Cardiac muscle cell (in vitro differentiated cells and primary cell): ENCODE measurements around the gene CCDC88B. TPM values are rescaled to one million over a fixed set of nuclear protein-coding genes. Genes with fewer than 3 reads are reported as not detected.

Experiments
- DNase-seq, 2 donors: peaks; one replicate each; pipeline versions ENCODE4 v3.0.0 to v3.0.0-alpha.2; 2010 to 2017; ENCODE audit warnings: low read depth in 1 of 2, low spot score in 1 of 2
- H3K27ac ChIP-seq: fragments of 200-600 bp; sonication (generic); 2 replicates; pipeline ENCODE4 v1.5.1; 2016
- H3K27me3 ChIP-seq: fragments of 200-600 bp; sonication (generic); 2 replicates; pipeline ENCODE4 v1.6.0; 2016; ENCODE audit warnings: control low read depth
- H3K36me3 ChIP-seq: fragments of 200-600 bp; sonication (generic); 2 replicates; pipeline ENCODE4 v1.5.1; 2016; ENCODE audit warnings: control low read depth
- H3K4me1 ChIP-seq: fragments of 200-600 bp; sonication (generic); 2 replicates; pipeline ENCODE4 v1.8.1; 2017; ENCODE audit warnings: low read depth, mild to moderate bottlenecking, mixed run types
- H3K4me3 ChIP-seq: fragments of 200-600 bp; sonication (generic); 2 replicates; pipeline ENCODE4 v1.5.1; 2016; ENCODE audit warnings: mild to moderate bottlenecking
- H3K9me3 ChIP-seq: fragments of 200-600 bp; sonication (generic); 2 replicates; pipeline ENCODE4 v1.5.1; 2017; ENCODE audit warnings: low read depth, mild to moderate bottlenecking, control low read depth
- polyA plus RNA-seq: library from polyadenylated mRNA; unstranded; fragments of >200 nt; fragmentation: Nextera tagmentation; extraction: Ambion mirVana; gene quantifications from 2 replicates; pipeline ENCODE4 v1.2.1, GENCODE V29; 2016
- total RNA-seq: library from RNA; depleted of rRNA; stranded (reverse); fragments of >200 nt; gene quantifications from 2 replicates; pipeline ENCODE4 v1.2.3, GENCODE V29; 2016
- TF ChIP-seq, protein P1 (sequence below): IDR thresholded peaks from 2 replicates; pipeline ENCODE4 v1.5.1; 2012; ENCODE audit warnings: low read depth, mild to moderate bottlenecking, low read length

CCDC88B gene
- total and polyA plus RNA-seq, 2 experiments from 2014 or later: 8.4 to 8.6 TPM

GRCh38 chr11:64343767-64344559, 4.0 kb downstream of the CCDC88B start:
- DNase-seq: peak in 1 of 2 donors; percentile 33
- H3K9me3 ChIP-seq: no peaks in the 10 kb centered on the region
- TF ChIP-seq, protein P1, sequence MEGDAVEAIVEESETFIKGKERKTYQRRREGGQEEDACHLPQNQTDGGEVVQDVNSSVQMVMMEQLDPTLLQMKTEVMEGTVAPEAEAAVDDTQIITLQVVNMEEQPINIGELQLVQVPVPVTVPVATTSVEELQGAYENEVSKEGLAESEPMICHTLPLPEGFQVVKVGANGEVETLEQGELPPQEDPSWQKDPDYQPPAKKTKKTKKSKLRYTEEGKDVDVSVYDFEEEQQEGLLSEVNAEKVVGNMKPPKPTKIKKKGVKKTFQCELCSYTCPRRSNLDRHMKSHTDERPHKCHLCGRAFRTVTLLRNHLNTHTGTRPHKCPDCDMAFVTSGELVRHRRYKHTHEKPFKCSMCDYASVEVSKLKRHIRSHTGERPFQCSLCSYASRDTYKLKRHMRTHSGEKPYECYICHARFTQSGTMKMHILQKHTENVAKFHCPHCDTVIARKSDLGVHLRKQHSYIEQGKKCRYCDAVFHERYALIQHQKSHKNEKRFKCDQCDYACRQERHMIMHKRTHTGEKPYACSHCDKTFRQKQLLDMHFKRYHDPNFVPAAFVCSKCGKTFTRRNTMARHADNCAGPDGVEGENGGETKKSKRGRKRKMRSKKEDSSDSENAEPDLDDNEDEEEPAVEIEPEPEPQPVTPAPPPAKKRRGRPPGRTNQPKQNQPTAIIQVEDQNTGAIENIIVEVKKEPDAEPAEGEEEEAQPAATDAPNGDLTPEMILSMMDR: peak; percentile 22
- H3K36me3 ChIP-seq: no peaks in the 10 kb centered on the region
- no peaks in the 10 kb centered on the region for H3K27me3 ChIP-seq
- no peak overlapping the region for H3K4me3 ChIP-seq
- H3K4me1 ChIP-seq: peaks cover 4% of the 10 kb centered on the region
- no peak overlapping the region for H3K27ac ChIP-seq

DNA sequence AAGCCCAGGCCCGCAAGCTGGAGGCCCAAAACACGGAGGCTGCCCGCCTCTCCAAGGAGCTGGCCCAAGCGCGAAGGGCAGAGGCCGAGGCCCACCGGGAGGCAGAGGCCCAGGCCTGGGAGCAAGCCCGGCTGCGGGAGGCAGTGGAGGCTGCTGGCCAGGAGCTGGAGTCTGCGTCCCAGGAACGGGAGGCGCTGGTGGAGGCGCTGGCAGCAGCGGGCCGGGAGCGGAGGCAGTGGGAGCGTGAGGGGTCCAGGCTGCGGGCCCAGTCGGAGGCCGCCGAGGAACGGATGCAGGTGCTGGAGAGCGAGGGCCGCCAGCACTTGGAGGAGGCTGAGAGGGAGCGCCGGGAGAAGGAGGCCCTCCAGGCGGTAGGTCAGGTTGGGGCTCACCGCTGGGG, 4.8 kb downstream of the CCDC88B start:
- no peak for DNase-seq
- TF ChIP-seq, protein P1: no peak
- peaks cover 4% of the 10 kb centered on the region for H3K4me1 ChIP-seq

GRCh38 chr11:64347193-64347867, 7.3 kb downstream of the CCDC88B start:
- no peak overlapping the region for H3K27ac ChIP-seq
- H3K9me3 ChIP-seq: no peaks in the 10 kb centered on the region
- peaks cover 4% of the 10 kb centered on the region for H3K4me1 ChIP-seq
- no peak for DNase-seq
- no peaks in the 10 kb centered on the region for H3K36me3 ChIP-seq
- TF ChIP-seq, protein P1: no peak
- H3K4me3 ChIP-seq: no peak overlapping the region
- H3K27me3 ChIP-seq: no peaks in the 10 kb centered on the region

More for the DNA sequence above, 4.8 kb downstream of the CCDC88B start:
- Histone ChIP-seq H3K27ac (no peak overlapping the region), H3K4me3 (no peak overlapping the region), H3K36me3 (no peaks in the 10 kb centered on the region), H3K9me3 (no peaks in the 10 kb centered on the region), H3K27me3 (no peaks in the 10 kb centered on the region)

DNA sequence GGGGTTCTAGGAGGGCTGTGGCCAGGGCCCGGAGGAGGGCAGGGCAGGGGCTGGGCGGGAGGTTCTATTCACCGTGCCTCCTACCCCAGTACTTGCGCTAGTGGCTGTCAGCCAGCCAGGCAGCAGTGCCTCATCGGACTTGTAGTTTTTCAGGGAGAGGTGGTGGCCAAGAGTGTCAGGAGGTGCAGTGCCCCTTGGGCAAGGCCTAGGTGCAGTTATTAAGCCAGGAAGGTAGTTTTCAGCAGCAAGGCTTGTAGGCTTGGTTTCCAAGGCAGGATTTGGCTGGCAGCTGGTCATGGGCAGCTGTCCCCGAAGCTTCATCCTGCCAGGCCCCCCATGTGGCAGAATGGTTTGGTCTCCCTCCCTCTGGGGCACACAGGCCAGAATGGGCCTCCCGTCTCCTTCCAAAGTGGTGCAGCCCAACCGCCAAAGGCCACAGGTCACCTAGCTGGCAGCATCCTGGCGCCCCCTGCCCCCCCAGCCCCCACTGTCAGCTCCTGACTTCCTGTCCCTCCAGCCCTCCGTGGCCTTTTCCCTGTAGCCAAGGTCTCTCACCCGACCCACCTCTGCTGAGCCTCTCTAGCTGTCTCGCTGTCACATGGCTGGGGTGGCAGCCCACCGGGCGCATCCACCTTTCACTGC, 8.5 kb downstream of the CCDC88B start:
- no peak overlapping the region for H3K4me3 ChIP-seq
- no peaks in the 10 kb centered on the region for H3K27me3 ChIP-seq
- no peak overlapping the region for H3K27ac ChIP-seq
- peaks cover 4% of the 10 kb centered on the region for H3K4me1 ChIP-seq
- TF ChIP-seq, protein P1: no peak
- no peaks in the 10 kb centered on the region for H3K9me3 ChIP-seq
- no peak for DNase-seq
- no peaks in the 10 kb centered on the region for H3K36me3 ChIP-seq

GRCh38 chr11:64349025-64349387, 9.0 kb downstream of the CCDC88B start:
- Histone ChIP-seq H3K27ac (no peak overlapping the region), H3K27me3 (no peaks in the 10 kb centered on the region), H3K4me1 (peaks cover 4% of the 10 kb centered on the region), H3K4me3 (no peak overlapping the region), H3K36me3 (no peaks in the 10 kb centered on the region), H3K9me3 (no peaks in the 10 kb centered on the region)
- no peak for DNase-seq
- TF ChIP-seq, protein P1: no peak
